ENCODE data around the gene ARHGAP24.

- no peak for TF ChIP-seq CTCF (IDR thresholded peaks at IDR 0.05)
- TF ChIP-seq EZH2 (IDR thresholded peaks at IDR 0.05; ENCODE audit: borderline replicate concordance, insufficient read depth, low read depth, low read length, poor library complexity, severe bottlenecking): no peak
Observed at GRCh38 chr4:85779165-85779564, 304.2 kb downstream of the ARHGAP24 start.
